A549 (cell line): ENCODE results near the gene ZBTB20. TPM values are rescaled to one million over a fixed set of nuclear protein-coding genes. Genes with fewer than 3 reads are reported as not detected.

Experiments used
- ATAC-seq, 2 experiments: fragments of 200-7000 bp in 1 of 2; fragments of >200 bp in 1 of 2; cut with Nextera tagmentation in 1 of 2; cut with Tn5 transposase in 1 of 2; 3 replicates each; pipeline versions ENCODE4 v1.8.0 to v1.9.1; 2018 to 2020; ENCODE audit warnings: mild to moderate bottlenecking in 1 of 2, moderate library complexity in 1 of 2
- CTCF ChIA-PET: fragments of 300-600 bp; sonication (Branson Sonifier 250); formaldehyde crosslinking; extraction: SDS; loops from one replicate; lab custom pipeline; 2021; ENCODE audit warnings: antibody characterized with exemption, inconsistent platforms; lab: Yijun Ruan, JAX
- POLR2A ChIA-PET: fragments of 350-600 bp; formaldehyde crosslinking; extraction: SDS; loops from one replicate; lab custom pipeline; 2021; ENCODE audit warnings: antibody characterized with exemption, inconsistent platforms; lab: Yijun Ruan, JAX
- DNase-seq, 2 experiments: peaks; one replicate each; pipeline versions ENCODE4 v3.0.0 to v3.0.0-alpha.2; 2011 to 2016; ENCODE audit warnings: low read depth in 1 of 2, low spot score in 1 of 2
- FAIRE-seq: peaks from 2 replicates; lab custom pipeline; 2011; peaks lifted over from hg19 to GRCh38; lab: Jason Lieb, UNC
- H3K27ac ChIP-seq, 2 experiments: fragments of >200 bp; sonication (Bioruptor Twin); formaldehyde crosslinking; 3 replicates each; pipeline ENCODE4 v1.5.1; 2016 to 2017
- H3K4me1 ChIP-seq: fragments of >200 bp; sonication (Bioruptor Twin); formaldehyde crosslinking; 3 replicates; pipeline ENCODE4 v1.6.1; 2016
- H3K4me2 ChIP-seq: fragments of >200 bp; sonication (Bioruptor Twin); formaldehyde crosslinking; 3 replicates; pipeline ENCODE4 v1.6.1; 2016
- H3K4me3 ChIP-seq: fragments of >200 bp; sonication (Bioruptor Twin); formaldehyde crosslinking; 3 replicates; pipeline ENCODE4 v1.5.1; 2016
- H3K9me3 ChIP-seq: fragments of >200 bp; sonication (Bioruptor Twin); formaldehyde crosslinking; 3 replicates; pipeline ENCODE4 v1.6.1; 2016
- ATOH8 ChIP-seq: fragments of 250-450 bp; sonication (Bioruptor Pico); IDR thresholded peaks from 2 replicates; pipeline ENCODE4 v1.5.0; 2020; ENCODE audit warnings: low read depth, mild to moderate bottlenecking, moderate library complexity
- BHLHE40 ChIP-seq: IDR thresholded peaks from 2 replicates; pipeline ENCODE4 v1.6.1; 2012; ENCODE audit warnings: low read depth, low read length, inconsistent platforms
- CBX8 ChIP-seq: fragments of 200-600 bp; sonication (generic); IDR thresholded peaks from 2 replicates; pipeline ENCODE4 v1.6.1; 2016
- CHD2 ChIP-seq: fragments of 150-350 bp; IDR thresholded peaks from 2 replicates; pipeline ENCODE4 v1.6.1; 2014; ENCODE audit warnings: low read length; ENCODE audit not compliant: partially characterized antibody
- CHD4 ChIP-seq: fragments of 200-600 bp; sonication (generic); IDR thresholded peaks from 2 replicates; pipeline ENCODE4 v1.6.1; 2016; ENCODE audit warnings: antibody characterized with exemption, mild to moderate bottlenecking, borderline replicate concordance
- ELK1 ChIP-seq: fragments of 150-350 bp; IDR thresholded peaks from 2 replicates; pipeline ENCODE4 v1.6.1; 2014; ENCODE audit warnings: low read depth, mild to moderate bottlenecking, low read length
- ESRRA ChIP-seq: fragments of 150-350 bp; IDR thresholded peaks from 2 replicates; pipeline ENCODE4 v1.6.1; 2014; ENCODE audit warnings: mild to moderate bottlenecking, low read length, borderline replicate concordance
- FOSB ChIP-seq: fragments of 250-450 bp; sonication (Bioruptor Pico); IDR thresholded peaks from 2 replicates; pipeline ENCODE4 v1.5.0; 2020; ENCODE audit warnings: mild to moderate bottlenecking, moderate library complexity
- FOSL2 ChIP-seq, 2 experiments: fragments of 450-650 bp in 1 of 2; fragments of >200 bp in 1 of 2; sonication (Bioruptor Twin) in 1 of 2; formaldehyde crosslinking; IDR thresholded peaks; 2 replicates each; pipeline versions ENCODE4 v1.5.0 to v1.6.1; 2016 to 2020; ENCODE audit warnings: mild to moderate bottlenecking in 1 of 2, moderate library complexity in 1 of 2
- GATA3 ChIP-seq: IDR thresholded peaks from 2 replicates; pipeline ENCODE4 v1.6.1; 2012; ENCODE audit warnings: borderline replicate concordance
- HOXA7 ChIP-seq: fragments of 250-450 bp; sonication (Bioruptor Pico); IDR thresholded peaks from 2 replicates; pipeline ENCODE4 v1.5.0; 2020; ENCODE audit warnings: mild to moderate bottlenecking, moderate library complexity
- JUN ChIP-seq, 2 experiments: fragments of >200 bp; sonication (Bioruptor Twin); formaldehyde crosslinking; IDR thresholded peaks; 2 replicates in 1 of 2; 3 replicates in 1 of 2; pipeline ENCODE4 v1.6.1; 2016 to 2017
- KDM1A ChIP-seq: fragments of 200-600 bp; sonication (generic); IDR thresholded peaks from 2 replicates; pipeline ENCODE4 v1.6.1; 2016; ENCODE audit warnings: low read depth, mild to moderate bottlenecking
- MAFK ChIP-seq: fragments of 450-650 bp; IDR thresholded peaks from 2 replicates; pipeline ENCODE4 v1.6.1; 2014; ENCODE audit not compliant: partially characterized antibody
- MAZ ChIP-seq: fragments of 150-350 bp; IDR thresholded peaks from 2 replicates; pipeline ENCODE4 v1.6.1; 2014; ENCODE audit warnings: antibody characterized with exemption, low read depth, low read length, borderline replicate concordance
- MYC ChIP-seq: IDR thresholded peaks from 2 replicates; pipeline ENCODE4 v1.6.1; 2012; ENCODE audit warnings: mild to moderate bottlenecking, inconsistent platforms, low read length, improper control_type of control experiment, borderline replicate concordance
- NFE2L2 ChIP-seq: fragments of 150-350 bp; conservative IDR thresholded peaks from 2 replicates; pipeline ENCODE4 v1.6.1; 2014; ENCODE audit warnings: low read length
- RARB ChIP-seq: fragments of 250-450 bp; sonication (Bioruptor Pico); IDR thresholded peaks from 2 replicates; pipeline ENCODE4 v1.8.0; 2021; ENCODE audit warnings: mild to moderate bottlenecking, moderate library complexity
- RCOR1 ChIP-seq: fragments of 150-350 bp; IDR thresholded peaks from 2 replicates; pipeline ENCODE4 v1.6.1; 2014; ENCODE audit warnings: antibody characterized with exemption, low read length, low read depth
- REST ChIP-seq: fragments of 200-600 bp; sonication (generic); IDR thresholded peaks from 2 replicates; pipeline ENCODE4 v1.6.1; 2016; ENCODE audit warnings: antibody characterized with exemption, mild to moderate bottlenecking, moderate library complexity
- RFX5 ChIP-seq: fragments of 450-650 bp; IDR thresholded peaks from 2 replicates; pipeline ENCODE4 v1.7.1; 2014; ENCODE audit warnings: antibody characterized with exemption, mild to moderate bottlenecking, moderate library complexity
- RNF2 ChIP-seq: fragments of 200-600 bp; sonication (generic); IDR thresholded peaks from 2 replicates; pipeline ENCODE4 v1.6.1; 2016; ENCODE audit warnings: low read depth, mild to moderate bottlenecking, antibody characterized with exemption, moderate library complexity, borderline replicate concordance
- TFCP2L1 ChIP-seq: fragments of 250-450 bp; sonication (Bioruptor Pico); IDR thresholded peaks from 2 replicates; pipeline ENCODE4 v1.5.0; 2021; ENCODE audit warnings: mild to moderate bottlenecking
- TP53 ChIP-seq: fragments of 250-450 bp; sonication (Bioruptor Pico); IDR thresholded peaks from 2 replicates; pipeline ENCODE4 v1.5.0; 2021; ENCODE audit warnings: mild to moderate bottlenecking, moderate library complexity
- ZC3H11A ChIP-seq: fragments of 450-650 bp; IDR thresholded peaks from 2 replicates; pipeline ENCODE4 v1.6.1; 2014; ENCODE audit warnings: antibody characterized with exemption, mild to moderate bottlenecking
- ZFP36 ChIP-seq: fragments of 450-650 bp; IDR thresholded peaks from 2 replicates; pipeline ENCODE4 v1.6.1; 2014; ENCODE audit warnings: borderline replicate concordance; ENCODE audit not compliant: partially characterized antibody
- ZSCAN20 ChIP-seq: fragments of 250-450 bp; sonication (Bioruptor Pico); IDR thresholded peaks from 2 replicates; pipeline ENCODE4 v1.8.0; 2022; ENCODE audit warnings: mild to moderate bottlenecking, moderate library complexity
- WGBS: methylation state at CpG from one replicate; pipeline ENCODE4 v1.1.6; 2017; ENCODE audit errors: missing lambda C conversion rate; 5-methylcytosine and 5-hydroxymethylcytosine counted together
- polyA plus RNA-seq, 4 experiments: library from polyadenylated mRNA; depleted of rRNA in 3 of 4; stranded (reverse); fragments of >200 nt; fragmentation: RNase III in 1 of 4; extraction: RNeasy Plus Mini Kit Qiagen cat#74134 plus additional on column Dnase treatment in 1 of 4; gene quantifications; 2 replicates in 3 of 4; 3 replicates in 1 of 4; pipeline ENCODE4 v1.2.3, GENCODE V29; 2011 to 2017

The ZBTB20 gene
- polyA plus RNA-seq, 2 of the 4 experiments (the other 2 are of a cell fraction): 0.85 to 5.0 TPM

GRCh38 chr3:114659109-114660061 is 487.7 kb downstream of the ZBTB20 start:
- H3K4me2 ChIP-seq: no peak overlapping the region
- 88% methylated on average over 5 of the region's 5 CpGs for WGBS
- no peak for FAIRE-seq
- no peak for DNase-seq
- TF ChIP-seq CBX8 (no peak), ZSCAN20 (no peak), TP53 (CRISPR knock-in tag) (no peak), ESRRA (no peak), FOSB (CRISPR knock-in tag) (no peak), ZFP36 (no peak), REST (no peak), RFX5 (no peak), KDM1A (no peak), BHLHE40 (no peak), NFE2L2 (no peak), CHD2 (no peak), FOSL2 (IDR thresholded peaks at IDR 0.05) (no peak), FOSL2 (CRISPR knock-in tag; IDR thresholded peaks at IDR 0.05) (no peak), RNF2 (no peak), ELK1 (no peak), MAZ (no peak)
- TF ChIP-seq, all 56 proteins: peak for 0
- H3K27ac ChIP-seq: no peak overlapping the region
- POLR2A ChIA-PET: no interaction called here
- no peak for ATAC-seq
- H3K4me1 ChIP-seq: peaks cover 12% of the 10 kb centered on the region
- H3K9me3 ChIP-seq: peaks cover 6% of the 10 kb centered on the region; the same call in 2 of the 3 replicates
- no peak overlapping the region for H3K4me3 ChIP-seq
- CTCF ChIA-PET: interaction anchor here (0.7 kb wide), 1 partner anchor 14 kb away, joined by 4 read pairs; no protein-coding TSS in a partner anchor

- FAIRE-seq (peak; percentile 23), DNase-seq (no peak), ATAC-seq (no peak)
- ChIA-PET CTCF (interaction anchor here (0.9 kb wide), 1 partner anchor 16 kb away, joined by 3 read pairs; no protein-coding TSS in a partner anchor), POLR2A (no interaction called here)
- no peaks in the 10 kb centered on the region for H3K9me3 ChIP-seq
- peak overlapping the region; percentile 45; the same call in 2 of the 3 replicates for H3K4me2 ChIP-seq
- peaks cover 31% of the 10 kb centered on the region for H3K4me1 ChIP-seq
- no peak overlapping the region for H3K27ac ChIP-seq
- WGBS: 69% methylated on average over 4 of the region's 4 CpGs
- no peak overlapping the region for H3K4me3 ChIP-seq
- TF ChIP-seq RFX5 (no peak), JUN (IDR thresholded peaks at IDR 0.05) (no peak), NFE2L2 (no peak), RARB (CRISPR knock-in tag) (no peak), ZC3H11A (no peak), FOSL2 (IDR thresholded peaks at IDR 0.05) (no peak), FOSL2 (CRISPR knock-in tag; IDR thresholded peaks at IDR 0.05) (no peak), ATOH8 (no peak), TFCP2L1 (no peak), CBX8 (no peak), GATA3 (no peak), MAFK (no peak), CHD4 (no peak), RCOR1 (no peak), MYC (no peak), HOXA7 (no peak)
These were observed 495.5 kb downstream of the ZBTB20 start for GRCh38 chr3:114651555-114651954.
